ENCODE data around the gene PLG.
A peak's percentile ranks its signal among the peaks of the same experiment; 100 is the strongest.
"Not testable (repeated sequence)": the region's sequence is repeated elsewhere in the genome, so short reads cannot be mapped to it uniquely, and the experiment has no call there.

PLG gene

GRCh38 chr6:160780656-160781055, 78.6 kb downstream of the PLG start:
- not testable (repeated sequence) for DNase-seq

GRCh38 chr6:160781298-160781697, 79.3 kb downstream of the PLG start:
- no peak for DNase-seq

- no peak for DNase-seq
These were observed 80.2 kb downstream of the PLG start for GRCh38 chr6:160782228-160782627.

- no peak for DNase-seq
These were observed 81.7 kb downstream of the PLG start for GRCh38 chr6:160783741-160784140.

- not testable (repeated sequence) for DNase-seq
These were observed 86.1 kb downstream of the PLG start for GRCh38 chr6:160788126-160788525.

- DNase-seq, result no peak
These were observed 86.8 kb downstream of the PLG start for GRCh38 chr6:160788806-160789205.

GRCh38 chr6:160789263-160790027, 87.4 kb downstream of the PLG start:
- no peak for DNase-seq

GRCh38 chr6:160790028-160790792, 88.2 kb downstream of the PLG start:
- no peak for DNase-seq

GRCh38 chr6:160791459-160791858, 89.4 kb downstream of the PLG start:
- peak in 1 of 5 donors; percentile 9 for DNase-seq

- no peak for DNase-seq
These were observed 90.0 kb downstream of the PLG start for GRCh38 chr6:160791981-160792418.

- no peak for DNase-seq
These were observed 90.7 kb downstream of the PLG start for GRCh38 chr6:160792708-160793107.

- no peak for DNase-seq
These were observed 91.6 kb downstream of the PLG start for GRCh38 chr6:160793652-160794051.

- no peak for DNase-seq
These were observed 93.7 kb downstream of the PLG start for GRCh38 chr6:160795721-160796120.

- no peak for DNase-seq
These were observed 96.6 kb downstream of the PLG start for GRCh38 chr6:160798625-160799024.

GRCh38 chr6:160799801-160800506, 97.9 kb downstream of the PLG start:
- DNase-seq, result no peak

- DNase-seq, result no peak
These were observed 99.4 kb downstream of the PLG start for GRCh38 chr6:160801418-160801817.

- not testable (repeated sequence) for DNase-seq
These were observed 100.0 kb downstream of the PLG start for GRCh38 chr6:160802049-160802448.
